Lung (tissue), 12 donors: ENCODE results near the gene CMTM2. TPM values are rescaled to one million over a fixed set of nuclear protein-coding genes. Genes with fewer than 3 reads are reported as not detected.
A peak's percentile ranks its signal among the peaks of the same experiment; 100 is the strongest.
"Not testable (repeated sequence)": the region's sequence is repeated elsewhere in the genome, so short reads cannot be mapped to it uniquely, and the experiment has no call there.

Experiments
- ATAC-seq: fragments of 200-7000 bp; cut with Tn5 transposase; one replicate; pipeline ENCODE4 v1.9.1; 2020; ENCODE audit warnings: moderate number of reproducible peaks; ENCODE audit not compliant: insufficient read depth, low FRiP score
- DNase-seq, 3 donors: peaks; one replicate each; pipeline ENCODE4 v3.0.0-alpha.2; 2013 to 2017
- H3K27ac ChIP-seq, 2 donors: one replicate each; pipeline ENCODE4 v1.5.1; 2013; ENCODE audit warnings: mild to moderate bottlenecking in 2 of 2, moderate library complexity in 2 of 2, control low read depth in 1 of 2, inconsistent platforms in 1 of 2, low read depth in 1 of 2, low read length in 1 of 2
- H3K27me3 ChIP-seq, 3 donors: one replicate each; pipeline ENCODE4 v1.5.1; 2013; ENCODE audit warnings: low read length in 2 of 3; ENCODE audit not compliant: control insufficient read depth in 3 of 3, insufficient read depth in 3 of 3
- H3K36me3 ChIP-seq, 4 donors: one replicate each; pipeline ENCODE4 v1.5.1; 2013; ENCODE audit warnings: low read length in 4 of 4, mild to moderate bottlenecking in 1 of 4, moderate library complexity in 1 of 4; ENCODE audit not compliant: control insufficient read depth in 4 of 4, insufficient read depth in 4 of 4
- H3K4me1 ChIP-seq, 5 donors: one replicate each; pipeline ENCODE4 v1.5.1; 2013; ENCODE audit warnings: low read length in 5 of 5, mild to moderate bottlenecking in 2 of 5, moderate library complexity in 1 of 5; ENCODE audit not compliant: control insufficient read depth in 5 of 5, insufficient read depth in 5 of 5
- H3K4me3 ChIP-seq: one replicate; pipeline ENCODE4 v1.5.1; 2013; ENCODE audit warnings: mild to moderate bottlenecking, control low read depth, moderate library complexity
- H3K9ac ChIP-seq, 2 donors: one replicate each; pipeline ENCODE4 v1.5.1; 2013; ENCODE audit warnings: low read length in 2 of 2, control low read depth in 1 of 2; ENCODE audit not compliant: insufficient read depth in 1 of 2
- H3K9me3 ChIP-seq, 4 donors: one replicate each; pipeline ENCODE4 v1.5.1; 2013; ENCODE audit warnings: low read length in 3 of 4, mild to moderate bottlenecking in 1 of 4, moderate library complexity in 1 of 4; ENCODE audit not compliant: control insufficient read depth in 4 of 4, insufficient read depth in 3 of 4
- WGBS, 2 donors: extraction: QIAGEN DNeasy Blood & Tissue Kit; methylation state at CpG; one replicate each; pipeline ENCODE4 v1.1.7; 2013; 5-methylcytosine and 5-hydroxymethylcytosine counted together
- polyA plus RNA-seq, 2 donors: library from polyadenylated mRNA; stranded (reverse); fragments of 200-250 nt; gene quantifications; one replicate each; pipeline ENCODE4 v1.2.1, GENCODE V29; 2013
- total RNA-seq, 2 donors: library from RNA; depleted of rRNA in 1 of 2; stranded (reverse); fragments of >200 nt in 1 of 2; gene quantifications; one replicate each; pipeline ENCODE4 v1.2.1, GENCODE V29; 2014 to 2021
- TF ChIP-seq, protein P1 (sequence below): IDR thresholded peaks from 2 replicates; pipeline ENCODE4 v1.5.1; 2012; ENCODE audit warnings: mild to moderate bottlenecking; ENCODE audit errors: control extremely low read depth, extremely low read depth
- donor health status: control.
- donor health status: control.
- donor health status: Bipolar disorder and iron deficiency.
- donor health status: healthy.
- donor health status: DM: yes; HTN: yes; CAD: no.

The CMTM2 gene
- total and polyA plus RNA-seq, 4 donors: 2.0 to 14.1 (median 3.0) TPM

DNA sequence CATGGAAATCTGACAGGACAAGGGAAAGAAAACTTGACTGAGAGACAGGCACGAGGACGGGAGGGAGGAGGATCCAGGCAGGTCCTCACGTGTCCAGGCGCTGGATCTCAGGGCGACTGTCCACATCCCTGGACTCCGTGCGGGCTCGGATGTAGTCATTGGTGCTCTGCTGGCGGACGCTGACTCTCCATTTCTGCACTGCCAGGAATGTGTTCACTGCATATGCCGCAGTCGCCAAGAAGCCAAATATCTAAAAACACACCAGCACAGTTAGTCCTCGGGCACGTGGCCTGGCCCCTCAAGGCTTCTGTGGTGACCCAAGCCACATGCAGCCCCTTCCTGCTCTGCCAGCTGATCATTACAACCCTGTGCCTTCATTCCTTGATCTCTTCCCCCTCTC is 42.7 kb downstream of the CMTM2 start:
- no peaks in the 10 kb centered on the region for H3K27me3 ChIP-seq
- H3K9me3 ChIP-seq: no peaks in the 10 kb centered on the region
- no peak overlapping the region for H3K4me3 ChIP-seq
- H3K9ac ChIP-seq: no peak overlapping the region
- H3K4me1 ChIP-seq: peaks cover 0 to 2% (median 0%) of the 10 kb centered on the region in 5 donors
- WGBS, 2 donors: 96 to 99% methylated on average over 14 of the region's 14 CpGs
- no peak for ATAC-seq
- peaks cover 0 to 13% (median 2%) of the 10 kb centered on the region in 4 donors for H3K36me3 ChIP-seq
- H3K27ac ChIP-seq: no peak overlapping the region
- DNase-seq: no peak
- TF ChIP-seq, protein P1, sequence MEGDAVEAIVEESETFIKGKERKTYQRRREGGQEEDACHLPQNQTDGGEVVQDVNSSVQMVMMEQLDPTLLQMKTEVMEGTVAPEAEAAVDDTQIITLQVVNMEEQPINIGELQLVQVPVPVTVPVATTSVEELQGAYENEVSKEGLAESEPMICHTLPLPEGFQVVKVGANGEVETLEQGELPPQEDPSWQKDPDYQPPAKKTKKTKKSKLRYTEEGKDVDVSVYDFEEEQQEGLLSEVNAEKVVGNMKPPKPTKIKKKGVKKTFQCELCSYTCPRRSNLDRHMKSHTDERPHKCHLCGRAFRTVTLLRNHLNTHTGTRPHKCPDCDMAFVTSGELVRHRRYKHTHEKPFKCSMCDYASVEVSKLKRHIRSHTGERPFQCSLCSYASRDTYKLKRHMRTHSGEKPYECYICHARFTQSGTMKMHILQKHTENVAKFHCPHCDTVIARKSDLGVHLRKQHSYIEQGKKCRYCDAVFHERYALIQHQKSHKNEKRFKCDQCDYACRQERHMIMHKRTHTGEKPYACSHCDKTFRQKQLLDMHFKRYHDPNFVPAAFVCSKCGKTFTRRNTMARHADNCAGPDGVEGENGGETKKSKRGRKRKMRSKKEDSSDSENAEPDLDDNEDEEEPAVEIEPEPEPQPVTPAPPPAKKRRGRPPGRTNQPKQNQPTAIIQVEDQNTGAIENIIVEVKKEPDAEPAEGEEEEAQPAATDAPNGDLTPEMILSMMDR: no peak

DNA sequence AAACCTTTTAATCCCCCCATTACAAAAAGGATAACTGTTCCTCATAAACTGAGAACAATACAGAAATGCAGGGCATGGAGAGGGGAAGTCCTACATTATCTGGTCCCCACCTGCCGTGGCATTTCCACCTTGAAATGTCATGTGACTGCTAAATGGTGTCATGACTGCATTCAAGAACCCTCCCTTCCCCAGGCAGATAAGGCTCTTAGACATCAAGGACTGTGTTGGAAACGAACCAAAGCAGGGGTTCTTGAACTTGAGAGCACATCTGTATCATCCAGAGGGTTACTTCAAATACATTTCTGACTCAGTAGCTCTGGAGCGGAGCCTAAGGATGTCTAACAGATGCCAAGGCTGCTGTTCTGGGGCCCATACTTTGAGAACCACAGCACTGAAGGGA is 43.6 kb downstream of the CMTM2 start:
- Histone ChIP-seq H3K9me3 (no peaks in the 10 kb centered on the region), H3K4me1 (peaks cover 0 to 2% (median 0%) of the 10 kb centered on the region in 5 donors), H3K27me3 (no peaks in the 10 kb centered on the region), H3K36me3 (peaks cover 0 to 13% (median 2%) of the 10 kb centered on the region in 4 donors), H3K9ac (no peak overlapping the region), H3K27ac (no peak overlapping the region), H3K4me3 (no peak overlapping the region)
- ATAC-seq (no peak), DNase-seq (no peak)
- TF ChIP-seq, protein P1: no peak
- WGBS, 2 donors: 64 to 81% methylated on average over 3 of the region's 3 CpGs

DNA sequence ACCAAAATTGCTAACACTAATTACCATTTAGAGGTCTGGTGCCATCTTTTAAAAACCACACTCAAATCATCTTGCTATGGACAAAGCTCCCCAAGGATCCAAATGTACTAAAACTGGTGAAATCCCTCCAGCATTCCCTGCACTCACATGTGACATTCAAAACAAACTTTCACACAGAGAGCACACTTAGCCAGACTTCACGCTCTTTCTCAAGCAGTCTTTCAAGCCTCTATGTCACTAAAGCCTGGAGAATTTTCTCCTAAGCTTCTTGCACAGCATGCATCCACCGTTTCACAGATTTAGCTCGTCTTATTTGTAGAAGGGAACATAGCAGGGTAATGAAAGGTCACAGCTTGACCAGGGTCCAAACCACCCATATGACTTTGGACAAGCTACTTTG is 44.5 kb downstream of the CMTM2 start:
- ATAC-seq (no peak), DNase-seq (no peak)
- H3K9me3 ChIP-seq: no peaks in the 10 kb centered on the region
- TF ChIP-seq, protein P1: no peak
- H3K27me3 ChIP-seq: no peaks in the 10 kb centered on the region
- H3K4me1 ChIP-seq: peaks cover 0 to 2% (median 0%) of the 10 kb centered on the region in 5 donors
- H3K4me3 ChIP-seq: no peak overlapping the region
- no peak overlapping the region for H3K27ac ChIP-seq
- no peak overlapping the region for H3K9ac ChIP-seq
- 88 to 91% methylated on average over 3 of the region's 3 CpGs for WGBS, 2 donors
- peaks cover 0 to 13% (median 2%) of the 10 kb centered on the region in 4 donors for H3K36me3 ChIP-seq

DNA sequence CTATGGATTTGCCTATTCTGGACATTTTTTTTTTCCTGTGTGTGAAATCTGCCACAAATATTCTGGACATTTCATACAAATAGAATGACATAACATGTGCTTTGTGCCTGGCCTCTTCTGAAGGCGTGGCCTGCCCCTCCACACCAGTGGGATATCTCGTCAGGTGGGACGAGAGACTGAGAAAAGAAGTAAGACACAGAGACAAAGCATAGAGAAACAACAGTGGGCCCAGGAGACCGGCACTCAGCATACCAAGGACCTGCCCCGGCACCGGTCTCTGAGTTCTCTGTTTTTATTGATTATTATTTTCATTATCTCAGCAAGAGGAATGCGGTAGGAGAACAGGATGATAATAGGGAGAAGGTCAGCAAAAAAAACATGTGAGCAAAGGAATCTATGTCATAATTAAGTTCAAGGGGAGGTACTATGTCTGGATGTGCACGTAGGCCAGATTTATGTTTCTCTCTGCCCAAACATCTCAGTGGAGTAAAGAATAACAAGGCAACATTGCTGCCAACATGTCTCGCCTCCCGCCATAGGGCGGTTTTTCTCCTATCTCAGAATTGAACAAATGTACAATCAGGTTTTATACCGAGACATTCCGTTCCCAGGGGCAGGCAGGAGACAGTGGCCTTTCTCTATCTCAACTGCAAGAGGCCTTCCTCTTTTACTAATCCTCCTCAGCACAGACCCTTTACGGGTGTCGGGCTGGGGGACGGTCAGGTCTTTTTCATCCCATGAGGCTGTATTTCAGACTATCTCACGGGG is 48.5 kb downstream of the CMTM2 start:
- ATAC-seq, H3K36me3 ChIP-seq, H3K27me3 ChIP-seq, DNase-seq, H3K4me1 ChIP-seq, H3K4me3 ChIP-seq, H3K9me3 ChIP-seq, H3K27ac ChIP-seq: not testable (repeated sequence)
- 95% methylated on average over 17 of the region's 17 CpGs for WGBS, 2 donors
- H3K9ac ChIP-seq: peak overlapping the region in 1 of 2 donors; percentile 23
